Epidermal melanocyte (primary cell): ENCODE measurements around the gene DPH5.
A peak's percentile ranks its signal among the peaks of the same experiment; 100 is the strongest.
"Not testable (repeated sequence)": the region's sequence is repeated elsewhere in the genome, so short reads cannot be mapped to it uniquely, and the experiment has no call there.

Source experiments
- DNase-seq: peaks from one replicate; pipeline ENCODE4 v3.0.0; 2011; ENCODE audit warnings: low spot score; ENCODE audit not compliant: insufficient read length

The DPH5 gene, protein sequence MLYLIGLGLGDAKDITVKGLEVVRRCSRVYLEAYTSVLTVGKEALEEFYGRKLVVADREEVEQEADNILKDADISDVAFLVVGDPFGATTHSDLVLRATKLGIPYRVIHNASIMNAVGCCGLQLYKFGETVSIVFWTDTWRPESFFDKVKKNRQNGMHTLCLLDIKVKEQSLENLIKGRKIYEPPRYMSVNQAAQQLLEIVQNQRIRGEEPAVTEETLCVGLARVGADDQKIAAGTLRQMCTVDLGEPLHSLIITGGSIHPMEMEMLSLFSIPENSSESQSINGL

GRCh38 chr1:101025657-101026429 lies at the start of gene DPH5:
DPH5 (minus strand) TSS chr1:101025784; CDS start chr1:101025443, 341 bp downstream.
- DNase-seq, result peak; percentile 31

- no peak for DNase-seq
These were observed 48.3 kb upstream of the DPH5 start for GRCh38 chr1:101073836-101074235.

- DNase-seq, result no peak
These were observed 45.9 kb upstream of the DPH5 start for GRCh38 chr1:101071470-101071891.

GRCh38 chr1:101069158-101069557 lies 43.6 kb upstream of the DPH5 start:
- DNase-seq, result no peak

DNA sequence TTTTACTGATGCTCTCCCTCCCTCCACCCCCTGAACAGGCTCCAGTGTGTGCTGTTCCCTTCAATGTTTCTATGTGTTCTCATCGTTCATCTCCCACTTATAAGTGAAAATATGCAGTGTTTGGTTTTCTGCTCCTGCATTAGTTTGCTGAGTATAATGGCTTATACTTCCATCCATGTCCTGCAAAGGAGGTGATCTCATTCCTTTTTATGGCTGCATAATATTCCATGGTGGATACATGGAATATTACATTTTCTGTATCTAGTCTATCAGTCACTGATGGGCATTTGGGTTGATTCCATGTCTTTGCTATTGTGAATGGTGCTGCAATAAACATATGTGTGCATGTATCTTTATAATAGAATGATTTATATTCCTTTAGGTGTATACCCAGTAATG lies 41.4 kb upstream of the DPH5 start:
- not testable (repeated sequence) for DNase-seq

GRCh38 chr1:101066260-101066936 lies 40.8 kb upstream of the DPH5 start:
- DNase-seq, result no peak

DNA sequence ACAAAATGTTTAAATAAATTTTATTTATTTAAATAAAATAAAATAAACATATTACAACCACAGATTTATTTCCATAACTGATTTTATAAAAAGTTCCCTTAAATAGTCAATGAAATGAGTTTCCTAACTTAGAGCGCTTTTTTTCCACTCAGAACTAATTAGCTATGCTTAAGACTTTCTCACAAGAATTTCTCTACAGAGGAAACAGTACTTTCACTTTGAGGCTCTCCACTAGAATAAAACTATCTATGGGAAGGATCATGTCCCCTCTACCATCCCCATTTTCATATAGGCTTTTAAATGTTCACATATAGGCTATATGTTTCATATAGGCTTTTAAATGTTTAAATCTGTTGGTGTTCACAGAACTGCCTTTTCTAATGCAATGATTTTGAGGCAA lies 40.0 kb upstream of the DPH5 start:
- DNase-seq, result no peak

DNA sequence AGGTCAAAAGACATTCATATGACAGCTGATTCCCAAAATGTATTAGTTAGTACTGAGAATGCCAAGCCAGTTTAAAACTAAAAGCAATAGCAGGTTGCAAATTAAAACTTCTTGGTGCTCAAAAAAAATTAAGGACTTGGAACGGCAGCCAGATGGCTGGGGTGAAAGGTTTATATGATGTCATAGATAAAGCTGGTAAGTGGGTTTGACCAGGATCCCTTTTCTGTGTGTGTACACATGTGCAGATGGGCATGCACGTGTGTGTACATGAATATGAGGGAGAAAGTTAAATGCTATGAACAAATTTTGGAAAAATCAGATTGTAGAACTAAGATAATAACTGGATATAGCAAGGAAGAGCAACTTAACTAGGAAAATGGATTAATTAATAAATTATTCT lies 39.1 kb upstream of the DPH5 start:
- no peak for DNase-seq

DNA sequence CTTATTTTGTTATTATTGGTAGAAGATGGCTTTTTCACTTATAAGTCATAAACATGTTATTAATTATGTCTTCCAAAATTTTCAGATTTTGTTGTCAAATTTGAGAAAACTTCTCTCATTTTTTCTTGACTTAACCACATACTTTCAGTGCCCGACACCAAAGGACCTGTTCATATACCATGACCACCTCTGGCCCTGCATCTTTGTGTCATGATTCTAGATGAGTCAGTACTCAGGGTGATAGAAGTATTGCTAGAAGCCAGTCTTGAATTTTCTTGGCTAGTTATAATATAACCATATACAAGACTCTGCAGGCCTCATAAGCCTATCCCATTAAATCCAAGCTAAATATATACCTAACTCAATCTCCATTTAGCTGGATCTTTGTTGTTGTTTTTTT lies 35.4 kb upstream of the DPH5 start:
- DNase-seq, result no peak

DNA sequence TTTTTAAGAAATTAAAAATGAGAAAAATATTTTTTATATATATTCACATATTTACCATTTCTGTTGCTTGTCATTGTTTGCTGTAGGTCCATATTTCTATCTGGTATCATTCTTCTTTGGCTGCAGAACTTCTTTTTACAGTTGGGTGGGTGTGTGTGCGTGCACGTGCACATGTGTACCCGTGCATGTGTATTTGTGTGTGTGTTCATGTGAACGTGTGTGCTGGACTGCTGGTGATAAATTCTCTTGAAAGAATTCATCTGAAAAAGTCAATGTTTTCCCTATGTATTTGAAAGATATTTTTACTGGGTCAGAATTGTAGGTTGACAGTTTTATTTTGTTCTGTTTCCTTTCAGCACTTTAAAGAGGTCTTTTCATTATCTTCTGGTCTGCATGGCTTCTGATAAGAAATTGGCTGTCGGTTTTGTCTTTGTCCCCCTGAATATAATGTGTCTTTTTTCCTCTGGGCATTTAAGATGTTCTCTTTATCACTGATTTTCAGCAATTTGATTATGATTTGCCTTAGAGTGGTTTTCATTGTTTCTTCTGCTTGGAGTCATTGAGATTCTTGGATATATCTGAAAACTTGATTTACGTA lies 34.5 kb upstream of the DPH5 start:
- DNase-seq, result no peak

DNA sequence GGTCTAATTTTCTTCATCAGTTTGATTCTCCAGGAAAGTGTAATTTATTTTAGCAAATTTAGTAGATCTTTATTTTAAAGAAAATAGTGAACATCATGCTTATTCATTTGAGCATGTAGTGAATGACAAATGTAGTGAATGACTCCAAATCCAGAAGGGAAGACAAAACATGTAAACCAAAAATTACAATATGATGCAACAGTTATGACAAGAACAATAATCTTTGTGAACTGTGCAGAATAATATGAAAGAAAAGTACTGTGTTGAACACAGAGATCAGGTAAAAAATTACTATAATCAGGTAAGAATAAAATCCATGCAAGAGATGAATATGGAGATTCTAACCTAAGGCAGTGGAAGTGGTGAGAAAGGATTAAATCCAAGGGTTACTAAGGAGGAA lies 30.0 kb upstream of the DPH5 start:
- no peak for DNase-seq

GRCh38 chr1:101051688-101052638 lies 26.4 kb upstream of the DPH5 start:
- no peak for DNase-seq

DNA sequence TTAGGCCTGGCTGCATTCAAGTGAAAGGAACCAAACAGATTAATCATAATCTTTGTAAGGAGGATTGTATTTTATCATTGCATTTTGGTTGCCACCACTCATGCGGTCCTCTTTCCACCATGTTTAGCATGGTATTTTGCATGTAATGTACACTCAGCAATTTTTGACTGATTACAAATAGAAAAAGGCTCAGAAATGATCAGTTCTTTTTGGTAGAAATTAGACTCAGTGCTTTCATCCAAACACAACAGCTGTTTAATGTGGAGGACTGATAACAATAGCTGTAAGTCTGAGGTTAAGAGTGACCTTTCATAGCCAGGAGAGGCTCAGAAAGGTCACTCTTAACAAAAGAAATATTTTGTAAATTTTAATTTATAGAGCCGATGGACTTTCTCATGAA lies 25.3 kb upstream of the DPH5 start:
- DNase-seq, result no peak

DNA sequence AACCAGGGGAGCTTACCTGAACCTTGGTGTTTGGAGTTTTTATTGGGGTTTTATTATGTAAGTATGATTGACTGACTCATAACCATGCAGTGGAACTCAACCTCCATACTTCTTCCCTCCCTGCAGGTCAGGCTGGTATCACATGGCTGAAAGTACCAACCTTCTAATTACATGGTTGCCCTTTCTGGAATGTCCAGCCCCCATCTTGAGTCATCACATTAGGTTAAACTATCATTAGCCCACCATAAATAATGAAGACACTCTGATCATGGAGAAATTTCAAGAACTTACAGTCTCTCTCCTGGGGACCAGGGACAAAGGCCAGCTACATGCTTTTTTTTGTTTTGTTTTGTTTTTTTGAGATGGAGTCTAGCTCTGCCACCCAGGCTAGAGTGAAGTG lies 19.2 kb upstream of the DPH5 start:
- no peak for DNase-seq

GRCh38 chr1:101044259-101044658 lies 18.7 kb upstream of the DPH5 start:
- DNase-seq, result no peak

DNA sequence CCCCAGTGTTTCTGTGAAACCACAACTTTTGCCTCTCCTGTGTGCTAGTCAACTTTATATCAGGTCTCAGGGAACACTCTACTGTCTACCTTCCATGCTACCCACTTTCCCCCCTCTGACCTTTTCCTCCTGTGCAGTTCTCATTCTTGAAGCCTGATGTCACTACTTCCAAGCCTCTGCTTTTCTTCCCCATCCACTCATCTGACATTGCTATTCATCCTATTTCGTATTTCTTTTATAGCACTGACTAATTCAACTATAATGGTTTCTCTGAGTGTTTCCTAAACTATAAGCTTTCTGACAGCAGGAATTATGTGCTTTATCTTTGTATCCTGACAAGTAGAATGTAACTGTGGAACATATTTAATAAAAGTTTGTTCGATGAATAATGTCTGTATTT lies 18.2 kb upstream of the DPH5 start:
- no peak for DNase-seq

- no peak for DNase-seq
These were observed 15.7 kb upstream of the DPH5 start for GRCh38 chr1:101041300-101041699.

GRCh38 chr1:101040666-101041065 lies 15.1 kb upstream of the DPH5 start:
- no peak for DNase-seq

DNA sequence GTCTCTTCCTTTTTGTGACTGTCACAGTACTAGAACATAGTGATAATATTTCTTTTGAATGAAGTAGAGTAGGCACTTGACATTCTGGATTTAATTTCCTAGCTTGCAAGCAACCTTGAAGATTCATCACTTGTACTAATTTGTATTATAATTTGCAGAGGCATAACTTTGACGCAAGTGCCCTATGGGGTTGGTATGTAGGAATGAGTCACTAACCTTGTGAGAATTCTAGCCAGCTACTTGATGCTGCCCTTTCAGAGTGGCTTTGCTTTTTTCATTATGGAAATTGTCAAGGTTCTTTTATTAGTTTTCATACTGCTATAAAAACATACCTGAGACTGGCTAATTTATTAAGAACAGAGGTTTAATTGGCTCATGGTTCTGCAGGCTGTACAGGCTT lies 13.7 kb upstream of the DPH5 start:
- no peak for DNase-seq

GRCh38 chr1:101037316-101037715 lies 11.7 kb upstream of the DPH5 start:
- DNase-seq, result no peak

DNA sequence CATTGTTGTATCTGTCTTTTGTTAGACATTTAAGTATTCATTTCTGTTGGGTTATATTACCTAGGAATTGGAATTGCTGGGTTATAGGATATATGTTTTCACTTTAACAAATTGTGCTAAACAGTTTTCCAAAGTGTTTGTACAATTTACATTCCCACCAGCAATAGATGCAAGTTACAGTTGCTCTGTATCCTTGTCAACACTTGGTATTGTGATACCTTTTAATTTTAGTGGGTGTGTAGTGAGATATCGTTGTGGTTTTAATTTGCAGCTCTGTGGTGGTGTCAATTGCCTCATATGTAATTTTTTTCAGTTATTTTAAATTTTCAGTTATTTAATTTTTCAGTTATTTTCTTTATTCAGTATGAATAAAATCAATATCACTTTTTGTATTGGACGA lies 7.4 kb upstream of the DPH5 start:
- DNase-seq, result no peak
